Kidney (tissue), 14 donors: ENCODE results near the gene IFTAP. TPM values are rescaled to one million over a fixed set of nuclear protein-coding genes. Genes with fewer than 3 reads are reported as not detected.

Experiments used
- DNase-seq, 5 donors: peaks; one replicate each; pipeline ENCODE4 v3.0.0-alpha.2; 2013 to 2020
- FAIRE-seq: peaks from 2 replicates; lab custom pipeline; 2012; peaks lifted over from hg19 to GRCh38; lab: Jason Lieb, UNC
- H3K27ac ChIP-seq, 2 donors: one replicate each; pipeline ENCODE4 v1.7.0; 2013; ENCODE audit warnings: low read depth in 2 of 2, low read length in 2 of 2, inconsistent platforms in 1 of 2
- H3K27me3 ChIP-seq: one replicate; pipeline ENCODE4 v1.7.1; 2013; ENCODE audit warnings: low read length, inconsistent platforms; ENCODE audit not compliant: control insufficient read depth, insufficient read depth
- H3K36me3 ChIP-seq, 3 donors: one replicate each; pipeline versions ENCODE4 v1.7.0 to v1.7.1; 2013; ENCODE audit warnings: low read length in 3 of 3, control low read depth in 1 of 3, inconsistent platforms in 1 of 3; ENCODE audit not compliant: insufficient read depth in 3 of 3, control insufficient read depth in 2 of 3
- H3K4me1 ChIP-seq, 3 donors: one replicate each; pipeline versions ENCODE4 v1.7.0 to v1.7.1; 2013; ENCODE audit warnings: low read length in 3 of 3, inconsistent platforms in 1 of 3, low read depth in 1 of 3; ENCODE audit not compliant: control insufficient read depth in 2 of 3, insufficient read depth in 2 of 3
- H3K4me3 ChIP-seq, 3 donors: one replicate each; pipeline versions ENCODE4 v1.7.0 to v1.8.1; 2013; ENCODE audit warnings: low read length in 3 of 3, control low read depth in 1 of 3, inconsistent platforms in 1 of 3
- H3K9ac ChIP-seq, 3 donors: one replicate each; pipeline versions ENCODE4 v1.7.0 to v1.7.1; 2013; ENCODE audit warnings: low read length in 3 of 3, control low read depth in 1 of 3, inconsistent platforms in 1 of 3
- H3K9me3 ChIP-seq, 3 donors: one replicate each; pipeline versions ENCODE4 v1.7.0 to v1.7.1; 2013; ENCODE audit warnings: low read length in 3 of 3, control low read depth in 1 of 3, inconsistent platforms in 1 of 3; ENCODE audit not compliant: control insufficient read depth in 2 of 3, insufficient read depth in 1 of 3
- intact Hi-C: fragments of 100-400 bp; cut with DNase I; formaldehyde crosslinking; loops from one replicate; pipeline ENCODE4 v1.11.1; 2022
- polyA plus RNA-seq: library from polyadenylated mRNA; stranded (reverse); fragments of 350-450 nt; fragmentation: Illumina TruSeq; extraction: RNeasy Lipid Tissue Mini Kit (QIAGEN cat#74804); gene quantifications from one replicate; pipeline ENCODE4 v1.2.3, GENCODE V29; 2014; ENCODE audit warnings: low read depth, low replicate concordance; ENCODE audit not compliant: insufficient read depth
- total RNA-seq: library from RNA; stranded (reverse); fragmentation: NEBNext Ultra II Directional; extraction: Animal tissue kit (Norgen Biotek cat#: 25700); gene quantifications from one replicate; pipeline ENCODE4 v1.2.1, GENCODE V29; 2021
- TF ChIP-seq, protein P1 (sequence below): IDR thresholded peaks from 3 replicates; pipeline ENCODE4 v1.5.1; 2012; ENCODE audit warnings: mild to moderate bottlenecking, moderate library complexity, borderline replicate concordance; ENCODE audit not compliant: insufficient read depth; ENCODE audit errors: extremely low read depth
- donor health status: control.
- donor health status: control.
- donor health status: control.
- donor health status: control.
- donor health status: control.
- donor health status: DM: yes; HTN: yes; CAD: no.
- donor health status: Normal renal cell carcinoma (clear cell type).

IFTAP gene
- total and polyA plus RNA-seq, 2 donors from 2014 or later, result 13.4 to 49.3 TPM

DNA sequence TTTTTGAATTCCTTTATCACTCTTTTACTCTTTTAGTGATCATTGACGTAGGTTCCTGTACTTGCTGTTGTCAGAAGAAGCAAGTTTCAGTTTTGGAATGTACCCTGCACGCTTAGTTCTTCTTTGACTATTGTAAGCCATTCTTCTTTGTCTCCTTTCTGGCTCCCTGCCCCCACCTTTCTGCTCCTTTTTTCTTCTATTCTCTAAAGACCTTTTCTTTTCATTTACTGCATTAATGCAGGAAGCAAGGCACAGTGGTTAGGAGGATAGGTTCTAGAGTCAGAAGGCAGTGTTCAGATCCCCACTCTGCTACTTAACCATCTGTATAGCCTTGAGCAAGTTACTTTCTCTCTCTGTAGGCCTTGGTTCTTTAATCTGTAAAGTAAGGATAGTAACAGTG is 37.5 kb downstream of the IFTAP start:
- no peak overlapping the region for H3K4me3 ChIP-seq
- H3K27ac ChIP-seq, result no peak overlapping the region
- TF ChIP-seq, protein P1, sequence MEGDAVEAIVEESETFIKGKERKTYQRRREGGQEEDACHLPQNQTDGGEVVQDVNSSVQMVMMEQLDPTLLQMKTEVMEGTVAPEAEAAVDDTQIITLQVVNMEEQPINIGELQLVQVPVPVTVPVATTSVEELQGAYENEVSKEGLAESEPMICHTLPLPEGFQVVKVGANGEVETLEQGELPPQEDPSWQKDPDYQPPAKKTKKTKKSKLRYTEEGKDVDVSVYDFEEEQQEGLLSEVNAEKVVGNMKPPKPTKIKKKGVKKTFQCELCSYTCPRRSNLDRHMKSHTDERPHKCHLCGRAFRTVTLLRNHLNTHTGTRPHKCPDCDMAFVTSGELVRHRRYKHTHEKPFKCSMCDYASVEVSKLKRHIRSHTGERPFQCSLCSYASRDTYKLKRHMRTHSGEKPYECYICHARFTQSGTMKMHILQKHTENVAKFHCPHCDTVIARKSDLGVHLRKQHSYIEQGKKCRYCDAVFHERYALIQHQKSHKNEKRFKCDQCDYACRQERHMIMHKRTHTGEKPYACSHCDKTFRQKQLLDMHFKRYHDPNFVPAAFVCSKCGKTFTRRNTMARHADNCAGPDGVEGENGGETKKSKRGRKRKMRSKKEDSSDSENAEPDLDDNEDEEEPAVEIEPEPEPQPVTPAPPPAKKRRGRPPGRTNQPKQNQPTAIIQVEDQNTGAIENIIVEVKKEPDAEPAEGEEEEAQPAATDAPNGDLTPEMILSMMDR, result no peak
- FAIRE-seq (no peak), DNase-seq (no peak)
- no peaks in the 10 kb centered on the region for H3K9me3 ChIP-seq
- no peaks in the 10 kb centered on the region for H3K4me1 ChIP-seq
- no peak overlapping the region for H3K9ac ChIP-seq
- no peaks in the 10 kb centered on the region for H3K27me3 ChIP-seq
- intact Hi-C loops, result no loop called here
- peaks cover 0 to 3% (median 0%) of the 10 kb centered on the region in 3 donors for H3K36me3 ChIP-seq

DNA sequence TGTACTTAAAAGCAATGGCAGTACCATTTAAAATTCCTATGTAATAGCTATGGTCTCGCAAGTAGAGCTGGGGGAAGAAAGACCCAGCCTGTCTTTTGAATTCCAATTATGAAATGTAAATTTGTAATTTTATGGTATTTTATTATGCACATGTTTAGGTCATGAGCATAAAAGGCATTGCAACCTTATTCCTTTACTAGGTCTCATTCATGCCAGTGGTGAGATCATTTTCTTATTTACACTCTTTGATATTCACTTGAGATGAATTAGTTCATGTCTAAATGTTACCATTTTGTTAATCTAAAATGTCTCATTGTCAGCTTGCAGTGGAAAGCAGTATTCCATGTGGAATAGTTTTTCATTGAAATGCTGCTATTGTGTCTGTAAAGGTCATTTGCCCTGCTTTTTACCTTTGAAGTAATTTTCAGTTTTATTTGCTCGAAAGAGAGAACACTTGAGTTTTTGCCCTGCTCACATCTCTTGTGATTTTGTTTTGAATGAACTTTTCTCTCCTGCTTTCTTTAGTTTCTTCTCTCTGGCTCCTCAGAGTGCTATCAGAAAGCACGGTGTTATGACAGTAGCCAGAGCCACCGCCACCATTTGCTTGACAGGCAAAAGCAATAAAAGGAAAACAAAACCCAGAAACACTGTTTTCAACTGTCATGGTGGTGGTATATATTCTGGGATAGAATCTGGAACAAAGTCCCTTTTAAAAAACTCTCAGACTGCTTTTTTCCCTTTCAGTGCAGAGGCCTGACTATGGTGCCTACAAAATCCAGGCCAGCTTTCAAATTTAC is 41.0 kb downstream of the IFTAP start:
- intact Hi-C loops, result no loop called here
- FAIRE-seq (no peak), DNase-seq (no peak)
- TF ChIP-seq, protein P1, result no peak
- no peak overlapping the region for H3K4me3 ChIP-seq
- no peaks in the 10 kb centered on the region for H3K4me1 ChIP-seq
- H3K36me3 ChIP-seq, result peaks cover 0 to 3% (median 0%) of the 10 kb centered on the region in 3 donors
- no peak overlapping the region for H3K27ac ChIP-seq
- H3K9me3 ChIP-seq, result no peaks in the 10 kb centered on the region
- no peak overlapping the region for H3K9ac ChIP-seq
- H3K27me3 ChIP-seq, result no peaks in the 10 kb centered on the region

DNA sequence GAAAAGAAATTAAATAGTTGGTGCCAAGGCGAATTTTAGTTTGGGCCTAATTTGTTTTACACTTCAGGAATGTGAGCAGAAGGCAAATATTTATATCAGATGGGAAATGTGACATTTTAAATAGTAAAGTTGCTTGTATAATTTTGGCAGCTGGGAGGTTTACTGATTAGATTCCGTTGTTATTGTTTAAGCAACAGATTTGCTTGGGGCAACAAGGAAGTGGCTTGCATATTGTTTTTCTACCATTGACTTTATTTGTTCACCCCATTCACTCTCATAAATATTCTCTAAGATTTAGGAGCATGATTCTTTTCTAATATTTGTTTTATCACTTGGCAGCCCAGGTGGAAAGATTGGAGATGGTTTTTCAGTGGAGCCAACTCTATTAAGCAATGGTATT is 44.3 kb downstream of the IFTAP start:
- Histone ChIP-seq H3K9me3 (no peaks in the 10 kb centered on the region), H3K9ac (no peak overlapping the region), H3K36me3 (peaks cover 0 to 3% (median 0%) of the 10 kb centered on the region in 3 donors), H3K4me1 (no peaks in the 10 kb centered on the region), H3K27me3 (no peaks in the 10 kb centered on the region), H3K27ac (no peak overlapping the region), H3K4me3 (no peak overlapping the region)
- FAIRE-seq (no peak), DNase-seq (no peak)
- intact Hi-C loops, result no loop called here
- TF ChIP-seq, protein P1, result no peak
